Measurements from ENCODE around the gene SCOC. TPM values are rescaled to one million over a fixed set of nuclear protein-coding genes. Genes with fewer than 3 reads are reported as not detected.

The SCOC gene
- total RNA-seq, 1 donor from 2014 or later, result 33.9 TPM

DNA sequence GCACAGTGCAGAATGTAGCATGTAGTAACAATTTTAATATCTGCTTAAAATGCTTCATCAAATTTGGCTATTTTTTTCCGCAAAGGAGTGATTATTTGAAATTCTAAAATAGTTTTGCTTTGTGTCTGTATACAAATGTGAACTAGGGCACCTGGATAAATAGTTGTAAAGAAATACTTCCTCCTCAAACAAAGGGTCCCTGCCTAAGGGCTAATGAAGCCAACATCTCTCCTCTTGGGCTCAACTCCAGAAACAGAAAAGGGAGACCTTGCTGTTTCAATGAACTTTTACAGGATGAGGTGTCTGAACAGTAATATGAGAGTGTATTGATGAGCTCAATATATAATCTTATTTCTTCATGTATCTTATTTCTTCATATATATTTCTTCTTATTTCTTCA, 30.8 kb upstream of the SCOC start:
- TF ChIP-seq, protein P1, sequence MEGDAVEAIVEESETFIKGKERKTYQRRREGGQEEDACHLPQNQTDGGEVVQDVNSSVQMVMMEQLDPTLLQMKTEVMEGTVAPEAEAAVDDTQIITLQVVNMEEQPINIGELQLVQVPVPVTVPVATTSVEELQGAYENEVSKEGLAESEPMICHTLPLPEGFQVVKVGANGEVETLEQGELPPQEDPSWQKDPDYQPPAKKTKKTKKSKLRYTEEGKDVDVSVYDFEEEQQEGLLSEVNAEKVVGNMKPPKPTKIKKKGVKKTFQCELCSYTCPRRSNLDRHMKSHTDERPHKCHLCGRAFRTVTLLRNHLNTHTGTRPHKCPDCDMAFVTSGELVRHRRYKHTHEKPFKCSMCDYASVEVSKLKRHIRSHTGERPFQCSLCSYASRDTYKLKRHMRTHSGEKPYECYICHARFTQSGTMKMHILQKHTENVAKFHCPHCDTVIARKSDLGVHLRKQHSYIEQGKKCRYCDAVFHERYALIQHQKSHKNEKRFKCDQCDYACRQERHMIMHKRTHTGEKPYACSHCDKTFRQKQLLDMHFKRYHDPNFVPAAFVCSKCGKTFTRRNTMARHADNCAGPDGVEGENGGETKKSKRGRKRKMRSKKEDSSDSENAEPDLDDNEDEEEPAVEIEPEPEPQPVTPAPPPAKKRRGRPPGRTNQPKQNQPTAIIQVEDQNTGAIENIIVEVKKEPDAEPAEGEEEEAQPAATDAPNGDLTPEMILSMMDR (IDR thresholded peaks at IDR 0.05; ENCODE audit: unreplicated experiment), result no peak
- peaks cover 4% of the 10 kb centered on the region for H3K4me1 Mint-ChIP-seq (ENCODE audit: unreplicated experiment)
- H3K4me3 Mint-ChIP-seq (ENCODE audit: unreplicated experiment), result no peak overlapping the region
- no peak overlapping the region for H3K27ac Mint-ChIP-seq (ENCODE audit: unreplicated experiment)
- H3K9me3 Mint-ChIP-seq (ENCODE audit: unreplicated experiment), result no peaks in the 10 kb centered on the region
- H3K27me3 Mint-ChIP-seq (ENCODE audit: unreplicated experiment), result peaks cover 4% of the 10 kb centered on the region
- no peak for DNase-seq (ENCODE audit: low spot score)
- H3K36me3 Mint-ChIP-seq (ENCODE audit: low read depth, unreplicated experiment), result no peaks in the 10 kb centered on the region

DNA sequence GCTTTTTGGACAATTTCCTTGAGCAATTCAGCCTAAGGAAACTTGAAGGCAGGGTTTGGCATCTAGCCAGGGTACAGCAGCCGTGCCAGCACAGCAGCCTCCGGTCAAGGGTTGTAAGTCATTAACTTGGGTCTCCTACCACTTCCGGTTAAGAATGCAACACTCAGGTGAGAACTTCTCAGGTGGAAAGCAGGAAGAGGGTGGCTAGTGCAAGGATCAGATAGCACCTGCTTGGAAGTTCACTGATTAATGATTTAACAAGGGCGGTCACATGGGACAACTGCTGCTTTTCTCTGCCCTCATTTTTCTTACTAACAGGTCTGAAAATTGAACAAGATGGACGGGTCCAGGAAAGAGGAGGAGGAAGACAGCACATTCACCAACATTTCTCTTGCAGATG, 30.1 kb upstream of the SCOC start:
- Mint-ChIP-seq H3K27me3 (ENCODE audit: unreplicated experiment) (peaks cover 4% of the 10 kb centered on the region), H3K9me3 (ENCODE audit: unreplicated experiment) (no peaks in the 10 kb centered on the region), H3K27ac (ENCODE audit: unreplicated experiment) (no peak overlapping the region), H3K36me3 (ENCODE audit: low read depth, unreplicated experiment) (no peaks in the 10 kb centered on the region), H3K4me3 (ENCODE audit: unreplicated experiment) (no peak overlapping the region), H3K4me1 (ENCODE audit: unreplicated experiment) (peaks cover 4% of the 10 kb centered on the region)
- TF ChIP-seq, protein P1 (IDR thresholded peaks at IDR 0.05; ENCODE audit: unreplicated experiment), result no peak
- no peak for DNase-seq (ENCODE audit: low spot score)

DNA sequence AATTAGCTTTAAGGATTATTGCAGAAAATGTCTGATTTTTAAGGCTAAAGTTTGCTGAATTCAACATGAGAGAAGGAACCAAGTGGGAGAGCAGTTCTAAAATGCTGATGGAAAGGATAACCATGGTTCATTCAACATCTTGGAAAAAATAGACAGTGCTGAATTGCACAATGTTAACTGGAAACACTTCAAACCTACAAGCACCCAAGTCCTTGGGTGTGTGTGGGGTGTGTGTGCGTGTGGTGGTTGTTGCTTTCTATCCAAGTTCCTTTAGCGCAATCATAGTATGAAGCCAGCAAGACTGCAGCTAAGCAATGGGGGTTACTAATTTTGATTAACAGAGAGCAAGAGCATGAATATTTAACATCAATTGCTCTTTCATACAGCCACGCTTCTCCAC, 29.3 kb upstream of the SCOC start:
- no peak for DNase-seq (ENCODE audit: low spot score)

DNA sequence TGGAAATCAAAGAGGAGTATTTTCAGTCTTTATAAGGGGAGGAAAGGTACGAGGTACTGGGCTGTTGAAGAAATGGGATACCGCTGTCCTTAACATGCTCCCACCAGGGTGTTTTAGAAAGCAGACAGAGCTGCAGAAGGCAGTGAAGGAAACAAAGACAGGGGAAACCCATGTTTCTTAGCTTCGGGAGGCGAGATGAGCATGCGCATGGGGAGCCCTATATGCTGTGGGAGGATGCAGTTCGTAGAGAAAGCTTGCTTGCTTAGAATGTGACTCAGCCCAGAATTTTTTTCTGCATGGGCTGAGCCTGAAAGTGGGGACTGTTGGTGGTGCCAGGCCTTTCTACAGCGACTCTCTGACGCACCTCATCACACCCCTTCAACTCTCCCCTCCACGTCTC, 28.8 kb upstream of the SCOC start:
- H3K27ac Mint-ChIP-seq (ENCODE audit: unreplicated experiment), result no peak overlapping the region
- no peaks in the 10 kb centered on the region for H3K36me3 Mint-ChIP-seq (ENCODE audit: low read depth, unreplicated experiment)
- no peak for DNase-seq (ENCODE audit: low spot score)
- TF ChIP-seq, protein P1 (IDR thresholded peaks at IDR 0.05; ENCODE audit: unreplicated experiment), result no peak
- H3K9me3 Mint-ChIP-seq (ENCODE audit: unreplicated experiment), result no peaks in the 10 kb centered on the region
- H3K27me3 Mint-ChIP-seq (ENCODE audit: unreplicated experiment), result peaks cover 4% of the 10 kb centered on the region
- peaks cover 4% of the 10 kb centered on the region for H3K4me1 Mint-ChIP-seq (ENCODE audit: unreplicated experiment)
- H3K4me3 Mint-ChIP-seq (ENCODE audit: unreplicated experiment), result no peak overlapping the region

More for the DNA sequence above, 29.3 kb upstream of the SCOC start:
- no peaks in the 10 kb centered on the region for H3K9me3 Mint-ChIP-seq (ENCODE audit: unreplicated experiment)
- H3K4me3 Mint-ChIP-seq (ENCODE audit: unreplicated experiment), result no peak overlapping the region
- no peak overlapping the region for H3K27ac Mint-ChIP-seq (ENCODE audit: unreplicated experiment)
- TF ChIP-seq, protein P1 (IDR thresholded peaks at IDR 0.05; ENCODE audit: unreplicated experiment), result no peak
- H3K4me1 Mint-ChIP-seq (ENCODE audit: unreplicated experiment), result peaks cover 4% of the 10 kb centered on the region
- no peaks in the 10 kb centered on the region for H3K36me3 Mint-ChIP-seq (ENCODE audit: low read depth, unreplicated experiment)
- H3K27me3 Mint-ChIP-seq (ENCODE audit: unreplicated experiment), result peaks cover 4% of the 10 kb centered on the region

DNA sequence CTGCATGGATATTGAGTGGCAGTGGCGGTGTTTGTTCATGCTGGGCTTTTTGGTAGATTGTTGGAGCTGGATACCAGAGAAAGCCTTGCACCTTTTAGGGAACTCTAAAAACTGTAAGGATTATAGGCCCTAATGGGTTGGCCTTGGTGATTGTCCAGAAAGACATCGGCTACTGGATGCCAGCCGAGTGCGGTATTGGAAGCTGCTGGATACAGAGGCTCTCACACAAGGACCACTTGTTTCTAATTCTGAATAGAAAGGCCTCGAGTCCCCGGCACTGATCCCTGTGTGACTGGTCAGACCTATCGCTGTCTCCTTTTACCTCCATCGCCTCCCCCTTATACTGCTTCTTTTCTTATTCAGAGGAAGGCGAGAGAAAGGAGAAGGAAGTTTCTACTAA, 27.3 kb upstream of the SCOC start:
- H3K36me3 Mint-ChIP-seq (ENCODE audit: low read depth, unreplicated experiment), result no peaks in the 10 kb centered on the region
- H3K9me3 Mint-ChIP-seq (ENCODE audit: unreplicated experiment), result no peaks in the 10 kb centered on the region
- no peak for DNase-seq (ENCODE audit: low spot score)
- H3K27me3 Mint-ChIP-seq (ENCODE audit: unreplicated experiment), result peaks cover 4% of the 10 kb centered on the region
- TF ChIP-seq, protein P1 (IDR thresholded peaks at IDR 0.05; ENCODE audit: unreplicated experiment), result no peak
- H3K27ac Mint-ChIP-seq (ENCODE audit: unreplicated experiment), result no peak overlapping the region
- peaks cover 4% of the 10 kb centered on the region for H3K4me1 Mint-ChIP-seq (ENCODE audit: unreplicated experiment)
- H3K4me3 Mint-ChIP-seq (ENCODE audit: unreplicated experiment), result no peak overlapping the region

All from endothelial cell (in vitro differentiated cells).